NT2/D1 (cell line): Measurements from ENCODE around the gene GEMIN4.

Experiments
- YY1 ChIP-seq: IDR thresholded peaks from 2 replicates; pipeline ENCODE4 v1.6.1; 2011; ENCODE audit not compliant: insufficient read length, insufficient read depth
- ZNF274 ChIP-seq: IDR thresholded peaks from 2 replicates; pipeline ENCODE4 v1.6.1; 2011; ENCODE audit warnings: mild to moderate bottlenecking, low read depth, low read length

DNA sequence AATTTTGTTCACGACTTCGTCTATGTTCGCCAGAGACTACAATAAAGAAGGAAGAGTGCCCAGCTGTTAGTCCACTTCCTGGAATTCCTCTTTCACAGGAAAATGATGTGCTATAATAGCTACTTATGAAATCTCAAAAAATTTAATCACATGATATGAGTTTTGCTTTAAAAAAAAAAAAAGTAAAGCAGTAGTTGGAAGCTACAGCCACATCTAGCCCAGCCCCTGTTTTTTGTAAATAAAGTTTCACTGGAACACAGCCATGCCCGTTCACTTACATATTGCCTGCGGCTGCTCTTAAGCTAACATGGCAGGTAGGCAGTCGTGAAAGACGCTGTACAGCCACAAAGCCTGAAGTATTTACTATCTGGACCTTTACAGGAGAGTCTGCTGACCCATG lies 52.7 kb downstream of the GEMIN4 start:
- TF ChIP-seq YY1 (no peak), ZNF274 (no peak)
